ENCODE data around the gene SFXN5. TPM values are rescaled to one million over a fixed set of nuclear protein-coding genes. Genes with fewer than 3 reads are reported as not detected.

Gene SFXN5
- total and polyA plus RNA-seq, 2 donors (not counting 1 experiment from before 2014, with no cell fraction given): 5.8 to 13.9 TPM

GRCh38 chr2:72933207-72933606 lies 138.3 kb downstream of the SFXN5 start:
- no peak overlapping the region for H3K9ac ChIP-seq (ENCODE audit: insufficient read depth, low read length)
- H4K20me1 ChIP-seq (ENCODE audit: control insufficient read depth, extremely low read depth, insufficient read depth, low read length): no peaks in the 10 kb centered on the region
- H3K27me3 ChIP-seq (ENCODE audit: control insufficient read depth, insufficient read depth, low read length): peaks cover 31% of the 10 kb centered on the region
- no peak overlapping the region for H3K4me2 ChIP-seq (ENCODE audit: extremely low read depth, insufficient read depth, low read length)
- no peak for DNase-seq (ENCODE audit: low read depth in 2 of 2)
- no peaks in the 10 kb centered on the region for H3K9me3 ChIP-seq (ENCODE audit: control insufficient read depth, insufficient read depth, low read depth, low read length)
- H2AFZ ChIP-seq (ENCODE audit: low read length): no peak overlapping the region
- no peak overlapping the region for H3K27ac ChIP-seq (ENCODE audit: insufficient read depth, low read length)
- H3K4me3 ChIP-seq (replicated peaks in 1 of 4; ENCODE audit: control extremely low read depth in 1 of 4, insufficient read depth in 1 of 4, low read depth in 3 of 4, low read length in 4 of 4): no peak overlapping the region
- TF ChIP-seq CTCF (conservative IDR thresholded peaks at IDR 0.05 in 1 of 2, IDR thresholded peaks at IDR 0.05 in 1 of 2; ENCODE audit: low read depth in 1 of 2, low read length in 2 of 2) (no peak), EZH2 (IDR thresholded peaks at IDR 0.05; ENCODE audit: low read length, missing control alignments) (no peak)
- no peaks in the 10 kb centered on the region for H3K36me3 ChIP-seq (ENCODE audit: control insufficient read depth, insufficient read depth, low read length)
- no peaks in the 10 kb centered on the region for H3K79me2 ChIP-seq (ENCODE audit: control insufficient read depth, insufficient read depth, low read length)
- H3K4me1 ChIP-seq (ENCODE audit: control insufficient read depth, extremely low read depth, insufficient read depth, low read length): no peaks in the 10 kb centered on the region

GRCh38 chr2:72932805-72933204 lies 138.7 kb downstream of the SFXN5 start:
- H3K4me1 ChIP-seq (ENCODE audit: control insufficient read depth, extremely low read depth, insufficient read depth, low read length): no peaks in the 10 kb centered on the region
- no peak for DNase-seq (ENCODE audit: low read depth in 2 of 2)
- no peak overlapping the region for H3K4me3 ChIP-seq (replicated peaks in 1 of 4; ENCODE audit: control extremely low read depth in 1 of 4, insufficient read depth in 1 of 4, low read depth in 3 of 4, low read length in 4 of 4)
- TF ChIP-seq CTCF (conservative IDR thresholded peaks at IDR 0.05 in 1 of 2, IDR thresholded peaks at IDR 0.05 in 1 of 2; ENCODE audit: low read depth in 1 of 2, low read length in 2 of 2) (no peak), EZH2 (IDR thresholded peaks at IDR 0.05; ENCODE audit: low read length, missing control alignments) (no peak)
- no peak overlapping the region for H3K27ac ChIP-seq (ENCODE audit: insufficient read depth, low read length)
- no peaks in the 10 kb centered on the region for H3K9me3 ChIP-seq (ENCODE audit: control insufficient read depth, insufficient read depth, low read depth, low read length)
- H2AFZ ChIP-seq (ENCODE audit: low read length): no peak overlapping the region
- H3K36me3 ChIP-seq (ENCODE audit: control insufficient read depth, insufficient read depth, low read length): no peaks in the 10 kb centered on the region
- no peaks in the 10 kb centered on the region for H3K79me2 ChIP-seq (ENCODE audit: control insufficient read depth, insufficient read depth, low read length)
- no peak overlapping the region for H3K9ac ChIP-seq (ENCODE audit: insufficient read depth, low read length)
- peaks cover 35% of the 10 kb centered on the region for H3K27me3 ChIP-seq (ENCODE audit: control insufficient read depth, insufficient read depth, low read length)
- H4K20me1 ChIP-seq (ENCODE audit: control insufficient read depth, extremely low read depth, insufficient read depth, low read length): no peaks in the 10 kb centered on the region
- H3K4me2 ChIP-seq (ENCODE audit: extremely low read depth, insufficient read depth, low read length): no peak overlapping the region

- H3K4me1 ChIP-seq (ENCODE audit: control insufficient read depth, extremely low read depth, insufficient read depth, low read length): no peaks in the 10 kb centered on the region
- H3K4me3 ChIP-seq (replicated peaks in 1 of 4; ENCODE audit: control extremely low read depth in 1 of 4, insufficient read depth in 1 of 4, low read depth in 3 of 4, low read length in 4 of 4): no peak overlapping the region
- H3K36me3 ChIP-seq (ENCODE audit: control insufficient read depth, insufficient read depth, low read length): no peaks in the 10 kb centered on the region
- H3K27me3 ChIP-seq (ENCODE audit: control insufficient read depth, insufficient read depth, low read length): peaks cover 40% of the 10 kb centered on the region
- peak; percentile 36 to 39 for DNase-seq (ENCODE audit: low read depth in 2 of 2)
- H2AFZ ChIP-seq (ENCODE audit: low read length): no peak overlapping the region
- H3K9me3 ChIP-seq (ENCODE audit: control insufficient read depth, insufficient read depth, low read depth, low read length): no peaks in the 10 kb centered on the region
- TF ChIP-seq CTCF (conservative IDR thresholded peaks at IDR 0.05 in 1 of 2, IDR thresholded peaks at IDR 0.05 in 1 of 2; ENCODE audit: low read depth in 1 of 2, low read length in 2 of 2): no peak
- TF ChIP-seq EZH2 (IDR thresholded peaks at IDR 0.05; ENCODE audit: low read length, missing control alignments): peak; percentile 51
- H3K79me2 ChIP-seq (ENCODE audit: control insufficient read depth, insufficient read depth, low read length): no peaks in the 10 kb centered on the region
- H3K27ac ChIP-seq (ENCODE audit: insufficient read depth, low read length): no peak overlapping the region
- H3K4me2 ChIP-seq (ENCODE audit: extremely low read depth, insufficient read depth, low read length): no peak overlapping the region
- H4K20me1 ChIP-seq (ENCODE audit: control insufficient read depth, extremely low read depth, insufficient read depth, low read length): no peaks in the 10 kb centered on the region
- H3K9ac ChIP-seq (ENCODE audit: insufficient read depth, low read length): no peak overlapping the region
Measured at GRCh38 chr2:72932045-72932740, 139.3 kb downstream of the SFXN5 start.

Data from fibroblast of lung (primary cell).